MM.1S (cell line): ENCODE measurements around the gene EGLN3.

ENCODE experiments used
- DNase-seq: peaks from one replicate; pipeline ENCODE4 v3.0.0-alpha.2; 2015
- H2AFZ ChIP-seq: fragments of 300-600 bp; sonication (generic); 2 replicates; pipeline ENCODE4 v1.6.0; 2016; ENCODE audit warnings: antibody characterized with exemption, low read length
- H3F3A ChIP-seq: fragments of 300-600 bp; sonication (generic); 2 replicates; pipeline ENCODE4 v1.6.1; 2016; ENCODE audit warnings: mild to moderate bottlenecking, antibody characterized with exemption, low read length, moderate library complexity, mixed read lengths; ENCODE audit not compliant: insufficient read depth
- H3K27ac ChIP-seq: fragments of 300-600 bp; sonication (generic); 2 replicates; pipeline ENCODE4 v1.5.1; 2016; ENCODE audit warnings: mild to moderate bottlenecking, low read length
- H3K27me3 ChIP-seq: fragments of 300-600 bp; sonication (generic); replicated peaks from 2 replicates; pipeline ENCODE4 v1.6.0; 2016; ENCODE audit warnings: low read length; ENCODE audit not compliant: insufficient read depth
- H3K36me3 ChIP-seq: fragments of 300-600 bp; sonication (generic); replicated peaks from 2 replicates; pipeline ENCODE4 v1.6.1; 2016; ENCODE audit warnings: mild to moderate bottlenecking, low read length, mixed read lengths; ENCODE audit not compliant: insufficient read depth
- H3K4me1 ChIP-seq: fragments of 300-600 bp; sonication (generic); 2 replicates; pipeline ENCODE4 v1.6.1; 2016; ENCODE audit warnings: low read length, mixed read lengths
- H3K4me2 ChIP-seq: fragments of 300-600 bp; sonication (generic); 2 replicates; pipeline ENCODE4 v1.6.0; 2016; ENCODE audit warnings: low read depth, low read length
- H3K4me3 ChIP-seq: fragments of 300-600 bp; sonication (generic); 2 replicates; pipeline ENCODE4 v1.5.1; 2016; ENCODE audit warnings: low read length, mixed read lengths
- H3K79me2 ChIP-seq: fragments of 300-600 bp; sonication (generic); 2 replicates; pipeline ENCODE4 v1.6.1; 2016; ENCODE audit warnings: mixed run types, low read length, mixed read lengths
- H3K9ac ChIP-seq: fragments of 300-600 bp; sonication (generic); 2 replicates; pipeline ENCODE4 v1.6.1; 2016; ENCODE audit warnings: low read length, mixed read lengths
- H3K9me2 ChIP-seq: fragments of 300-600 bp; sonication (generic); replicated peaks from 2 replicates; pipeline ENCODE4 v1.6.1; 2016; ENCODE audit warnings: mild to moderate bottlenecking, low read length, mixed read lengths; ENCODE audit not compliant: insufficient read depth
- H3K9me3 ChIP-seq: fragments of 300-600 bp; sonication (generic); replicated peaks from 2 replicates; pipeline ENCODE4 v1.6.1; 2016; ENCODE audit warnings: mild to moderate bottlenecking, low read length, mixed read lengths; ENCODE audit not compliant: insufficient read depth
- H4K20me1 ChIP-seq: fragments of 300-600 bp; sonication (generic); 2 replicates; pipeline ENCODE4 v1.6.1; 2016; ENCODE audit warnings: mild to moderate bottlenecking, low read length, moderate library complexity, mixed read lengths; ENCODE audit not compliant: insufficient read depth
- EZH2 ChIP-seq: fragments of 300-600 bp; sonication (generic); optimal IDR thresholded peaks from 2 replicates; pipeline ENCODE3; 2017; ENCODE audit warnings: low read depth, mild to moderate bottlenecking, antibody characterized with exemption, low read length, mixed read lengths
- EZH2phosphoT487 ChIP-seq: fragments of 300-600 bp; sonication (generic); IDR thresholded peaks from 2 replicates; pipeline ENCODE4 v1.6.1; 2018; ENCODE audit warnings: antibody characterized with exemption, low read length
- TF ChIP-seq, protein P1 (sequence below): fragments of 300-600 bp; sonication (generic); IDR thresholded peaks from 2 replicates; pipeline ENCODE4 v1.5.1; 2016; ENCODE audit warnings: antibody characterized with exemption, low read length, mixed read lengths

EGLN3 gene

DNA sequence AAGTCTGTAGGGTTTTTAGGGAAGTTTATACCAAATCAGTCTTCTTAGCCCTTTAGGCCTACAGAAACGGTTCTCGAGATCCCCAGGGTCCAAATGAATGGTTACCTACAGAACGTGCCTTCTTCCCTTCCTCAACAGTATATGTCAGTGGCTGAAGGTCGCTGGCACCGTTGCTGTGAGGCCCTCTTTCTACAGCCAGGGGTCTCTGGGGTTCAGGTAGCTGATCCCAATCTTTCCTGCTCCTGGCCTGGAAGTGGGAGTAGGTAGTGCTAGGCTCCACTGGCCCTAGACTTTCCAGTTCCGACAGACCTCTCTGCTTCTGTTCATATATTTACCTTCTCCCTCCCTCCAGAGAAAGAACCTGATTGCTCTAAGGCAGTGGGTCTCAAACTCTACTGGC lies 6.4 kb upstream of the EGLN3 start:
- no peaks in the 10 kb centered on the region for H3K27me3 ChIP-seq
- no peaks in the 10 kb centered on the region for H3K4me1 ChIP-seq
- no peaks in the 10 kb centered on the region for H3F3A ChIP-seq
- no peak overlapping the region for H3K27ac ChIP-seq
- no peaks in the 10 kb centered on the region for H3K9me2 ChIP-seq
- no peak overlapping the region for H3K9ac ChIP-seq
- no peak overlapping the region for H3K4me2 ChIP-seq
- H3K4me3 ChIP-seq = no peak overlapping the region
- no peaks in the 10 kb centered on the region for H3K36me3 ChIP-seq
- H3K9me3 ChIP-seq = no peaks in the 10 kb centered on the region
- H3K79me2 ChIP-seq = no peaks in the 10 kb centered on the region
- DNase-seq = no peak
- H4K20me1 ChIP-seq = no peaks in the 10 kb centered on the region
- TF ChIP-seq, protein P1, sequence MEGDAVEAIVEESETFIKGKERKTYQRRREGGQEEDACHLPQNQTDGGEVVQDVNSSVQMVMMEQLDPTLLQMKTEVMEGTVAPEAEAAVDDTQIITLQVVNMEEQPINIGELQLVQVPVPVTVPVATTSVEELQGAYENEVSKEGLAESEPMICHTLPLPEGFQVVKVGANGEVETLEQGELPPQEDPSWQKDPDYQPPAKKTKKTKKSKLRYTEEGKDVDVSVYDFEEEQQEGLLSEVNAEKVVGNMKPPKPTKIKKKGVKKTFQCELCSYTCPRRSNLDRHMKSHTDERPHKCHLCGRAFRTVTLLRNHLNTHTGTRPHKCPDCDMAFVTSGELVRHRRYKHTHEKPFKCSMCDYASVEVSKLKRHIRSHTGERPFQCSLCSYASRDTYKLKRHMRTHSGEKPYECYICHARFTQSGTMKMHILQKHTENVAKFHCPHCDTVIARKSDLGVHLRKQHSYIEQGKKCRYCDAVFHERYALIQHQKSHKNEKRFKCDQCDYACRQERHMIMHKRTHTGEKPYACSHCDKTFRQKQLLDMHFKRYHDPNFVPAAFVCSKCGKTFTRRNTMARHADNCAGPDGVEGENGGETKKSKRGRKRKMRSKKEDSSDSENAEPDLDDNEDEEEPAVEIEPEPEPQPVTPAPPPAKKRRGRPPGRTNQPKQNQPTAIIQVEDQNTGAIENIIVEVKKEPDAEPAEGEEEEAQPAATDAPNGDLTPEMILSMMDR = no peak
- no peak for TF ChIP-seq EZH2phosphoT487
- no peak overlapping the region for H2AFZ ChIP-seq

DNA sequence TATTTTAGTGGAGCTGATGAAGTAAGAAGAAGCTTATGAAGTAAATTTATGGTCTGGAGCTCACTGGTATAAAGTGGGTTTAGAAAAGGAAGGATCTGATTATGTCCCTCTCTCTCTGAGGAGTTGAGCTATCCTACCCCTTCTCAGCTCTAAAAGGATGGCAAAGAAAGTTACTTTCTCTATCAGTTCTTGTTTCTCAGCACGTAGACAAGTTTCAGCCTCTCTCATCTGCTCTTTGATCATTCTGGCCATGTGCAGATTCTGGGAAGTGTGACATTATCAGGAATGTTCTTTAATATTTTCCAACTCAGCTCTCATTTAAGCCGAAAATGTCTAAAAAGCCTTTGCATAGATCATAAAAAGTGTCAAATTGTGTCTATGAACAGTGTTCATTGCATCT lies 5.8 kb upstream of the EGLN3 start:
- TF ChIP-seq EZH2 (no peak), EZH2phosphoT487 (no peak)
- TF ChIP-seq, protein P1 = no peak
- H3K79me2 ChIP-seq = no peaks in the 10 kb centered on the region
- H3K27ac ChIP-seq = no peak overlapping the region
- no peaks in the 10 kb centered on the region for H3K36me3 ChIP-seq
- no peaks in the 10 kb centered on the region for H3K4me1 ChIP-seq
- DNase-seq = no peak
- no peak overlapping the region for H3K4me2 ChIP-seq
- H4K20me1 ChIP-seq = no peaks in the 10 kb centered on the region
- H3F3A ChIP-seq = no peaks in the 10 kb centered on the region
- no peaks in the 10 kb centered on the region for H3K9me2 ChIP-seq
- H2AFZ ChIP-seq = no peak overlapping the region
- no peak overlapping the region for H3K4me3 ChIP-seq
- no peak overlapping the region for H3K9ac ChIP-seq
- no peaks in the 10 kb centered on the region for H3K9me3 ChIP-seq
- H3K27me3 ChIP-seq = no peaks in the 10 kb centered on the region

DNA sequence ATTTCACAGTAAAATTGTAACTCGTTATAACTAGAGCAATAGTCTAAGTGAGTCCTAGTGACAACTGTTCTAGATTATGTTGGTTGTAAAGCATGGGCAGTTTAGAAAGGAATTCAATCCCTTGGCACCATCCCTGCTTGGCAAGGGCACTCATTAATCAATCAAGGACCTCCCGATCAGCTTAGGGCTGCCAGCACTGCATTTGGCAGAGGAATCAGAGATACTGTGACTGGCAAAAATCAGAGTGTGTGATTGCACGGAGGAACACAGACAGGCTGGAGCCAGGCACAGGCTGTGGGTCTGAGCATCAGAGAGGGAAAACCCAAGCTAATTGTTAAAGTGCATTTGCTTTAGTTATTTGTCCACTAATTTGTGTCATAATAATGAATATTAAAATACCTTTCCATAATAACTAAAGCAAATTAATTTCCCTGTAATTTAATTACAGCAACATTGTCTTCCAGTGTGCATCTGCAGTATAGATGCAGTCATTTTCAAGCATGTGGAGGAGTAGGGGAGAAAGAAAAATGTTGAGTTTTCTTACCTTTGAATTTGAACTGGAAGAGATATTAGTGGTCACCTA lies 3.2 kb upstream of the EGLN3 start:
- Histone ChIP-seq H3K9me3 (no peaks in the 10 kb centered on the region), H3K27ac (no peak overlapping the region), H3K79me2 (no peaks in the 10 kb centered on the region), H4K20me1 (no peaks in the 10 kb centered on the region), H3K36me3 (no peaks in the 10 kb centered on the region), H3K27me3 (no peaks in the 10 kb centered on the region), H3K4me3 (no peak overlapping the region), H3K4me2 (no peak overlapping the region), H3K9ac (no peak overlapping the region), H3K9me2 (no peaks in the 10 kb centered on the region), H3F3A (no peaks in the 10 kb centered on the region), H3K4me1 (no peaks in the 10 kb centered on the region), H2AFZ (no peak overlapping the region)
- no peak for TF ChIP-seq EZH2
- DNase-seq = no peak

DNA sequence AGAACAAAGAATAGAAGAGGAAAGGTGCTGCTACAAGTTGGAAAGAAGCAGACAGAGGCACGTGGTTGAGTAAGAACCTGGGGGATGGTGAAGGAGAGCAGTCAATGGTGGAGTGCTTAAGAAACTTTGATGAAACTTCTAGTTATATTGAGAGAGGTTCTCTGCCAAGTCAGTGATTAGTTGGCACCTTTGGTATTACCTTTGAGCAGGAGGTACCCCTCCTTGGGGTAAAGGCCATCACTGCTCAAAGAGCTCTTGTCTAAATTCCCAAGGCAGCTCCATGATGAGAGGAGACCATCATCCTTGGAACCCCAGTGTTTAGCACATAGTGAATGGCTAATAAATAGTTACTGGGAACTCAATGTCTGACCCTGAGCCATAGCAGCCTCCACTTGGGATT lies 1.7 kb upstream of the EGLN3 start:
- Histone ChIP-seq H3K4me2 (no peak overlapping the region), H2AFZ (no peak overlapping the region), H3K9me3 (no peaks in the 10 kb centered on the region), H3K9me2 (no peaks in the 10 kb centered on the region), H3K27me3 (no peaks in the 10 kb centered on the region), H3F3A (no peaks in the 10 kb centered on the region), H3K4me3 (no peak overlapping the region), H3K27ac (no peak overlapping the region), H3K9ac (no peak overlapping the region), H4K20me1 (no peaks in the 10 kb centered on the region), H3K79me2 (no peaks in the 10 kb centered on the region), H3K4me1 (no peaks in the 10 kb centered on the region), H3K36me3 (no peaks in the 10 kb centered on the region)
- TF ChIP-seq EZH2 (no peak), EZH2phosphoT487 (no peak)
- TF ChIP-seq, protein P1 = no peak
- DNase-seq = no peak
